Nephron (organoid): ENCODE measurements around the gene PTPRCAP.
"Not testable (repeated sequence)": the region's sequence is repeated elsewhere in the genome, so short reads cannot be mapped to it uniquely, and the experiment has no call there.

ENCODE experiments used
- H3K27ac Mint-ChIP-seq, 3 experiments: 2 replicates each; pipeline ENCODE4 v1.8.0; 2020; ENCODE audit warnings: mixed read lengths in 3 of 3, mild to moderate bottlenecking in 2 of 3, moderate library complexity in 1 of 3
- H3K27me3 Mint-ChIP-seq: 2 replicates; pipeline ENCODE4 v1.8.0; 2021; ENCODE audit warnings: low read depth, mild to moderate bottlenecking, moderate library complexity, mixed read lengths
- H3K36me3 Mint-ChIP-seq: 2 replicates; pipeline ENCODE4 v1.8.0; 2020; ENCODE audit warnings: low read depth, mixed read lengths
- H3K4me1 Mint-ChIP-seq: 2 replicates; pipeline ENCODE4 v1.8.0; 2020; ENCODE audit warnings: mixed read lengths
- H3K4me3 Mint-ChIP-seq, 3 experiments: 2 replicates each; pipeline ENCODE4 v1.8.0; 2020; ENCODE audit warnings: mild to moderate bottlenecking in 3 of 3, mixed read lengths in 3 of 3, moderate library complexity in 2 of 3
- H3K9me3 Mint-ChIP-seq: 2 replicates; pipeline ENCODE4 v1.8.0; 2020; ENCODE audit warnings: mixed read lengths
- CTCF ChIP-seq, 3 experiments: fragments of 200-600 bp; sonication (generic); IDR thresholded peaks; one replicate each; pipeline ENCODE4 v1.5.0; 2021; ENCODE audit warnings: antibody characterized with exemption in 3 of 3; ENCODE audit not compliant: unreplicated experiment in 3 of 3

PTPRCAP gene

GRCh38 chr11:67429722-67430121 is 7.8 kb downstream of the PTPRCAP start:
- H3K4me1 Mint-ChIP-seq = peaks cover 7% of the 10 kb centered on the region
- TF ChIP-seq CTCF (IDR thresholded peaks at IDR 0.05; ENCODE audit: unreplicated experiment in 3 of 3) = no peak
- no peak overlapping the region for H3K27ac Mint-ChIP-seq
- no peaks in the 10 kb centered on the region for H3K9me3 Mint-ChIP-seq
- peaks cover 11% of the 10 kb centered on the region for H3K36me3 Mint-ChIP-seq
- H3K27me3 Mint-ChIP-seq = no peaks in the 10 kb centered on the region
- H3K4me3 Mint-ChIP-seq = peak overlapping the region; percentile 90 to 96 (median 95)

GRCh38 chr11:67429038-67429668 is 8.3 kb downstream of the PTPRCAP start:
- peaks cover 7% of the 10 kb centered on the region for H3K4me1 Mint-ChIP-seq
- H3K27ac Mint-ChIP-seq = peak overlapping the region in 2 of 3 experiments; percentile 82 to 98
- no peak for TF ChIP-seq CTCF (IDR thresholded peaks at IDR 0.05; ENCODE audit: unreplicated experiment in 3 of 3)
- peaks cover 11% of the 10 kb centered on the region for H3K36me3 Mint-ChIP-seq
- no peaks in the 10 kb centered on the region for H3K27me3 Mint-ChIP-seq
- peak overlapping the region; percentile 90 to 96 (median 95) for H3K4me3 Mint-ChIP-seq
- H3K9me3 Mint-ChIP-seq = no peaks in the 10 kb centered on the region

- no peak for TF ChIP-seq CTCF (IDR thresholded peaks at IDR 0.05; ENCODE audit: unreplicated experiment in 3 of 3)
- H3K4me1 Mint-ChIP-seq = peaks cover 7% of the 10 kb centered on the region
- H3K27me3 Mint-ChIP-seq = no peaks in the 10 kb centered on the region
- no peaks in the 10 kb centered on the region for H3K9me3 Mint-ChIP-seq
- peaks cover 11% of the 10 kb centered on the region for H3K36me3 Mint-ChIP-seq
- peak within 1 kb of the TSS; percentile 92 to 98 (median 94) for H3K27ac Mint-ChIP-seq
- H3K4me3 Mint-ChIP-seq = peak within 1 kb of the TSS; percentile 90 to 96 (median 95)
These were observed 9.2 kb downstream of the PTPRCAP start, which contains the start of gene RPS6KB2 for GRCh38 chr11:67428052-67429001. Gene RPS6KB2, plus strand, starts transcription at chr11:67428494. Its CDS starts 52 bp downstream, at chr11:67428546.

GRCh38 chr11:67427364-67427859 is 10.1 kb downstream of the PTPRCAP start:
- H3K27me3 Mint-ChIP-seq, H3K4me1 Mint-ChIP-seq, H3K9me3 Mint-ChIP-seq, H3K36me3 Mint-ChIP-seq: not testable (repeated sequence)
- H3K4me3 Mint-ChIP-seq = peak overlapping the region; percentile 90 to 96 (median 95)
- peak overlapping the region; percentile 92 to 98 (median 94) for H3K27ac Mint-ChIP-seq

- no peak for TF ChIP-seq CTCF (IDR thresholded peaks at IDR 0.05; ENCODE audit: unreplicated experiment in 3 of 3)
- Mint-ChIP-seq H3K4me3 (no peak overlapping the region), H3K9me3 (no peaks in the 10 kb centered on the region)
These were observed 13.4 kb downstream of the PTPRCAP start for GRCh38 chr11:67423891-67424613.

GRCh38 chr11:67423466-67423865 is 14.0 kb downstream of the PTPRCAP start:
- Mint-ChIP-seq H3K27me3 (no peaks in the 10 kb centered on the region), H3K9me3 (no peaks in the 10 kb centered on the region), H3K4me1 (peaks cover 7% of the 10 kb centered on the region), H3K36me3 (no peaks in the 10 kb centered on the region), H3K27ac (no peak overlapping the region), H3K4me3 (no peak overlapping the region)
- no peak for TF ChIP-seq CTCF (IDR thresholded peaks at IDR 0.05; ENCODE audit: unreplicated experiment in 3 of 3)

More at GRCh38 chr11:67423891-67424613, 13.4 kb downstream of the PTPRCAP start:
- no peaks in the 10 kb centered on the region for H3K27me3 Mint-ChIP-seq
- peaks cover 7% of the 10 kb centered on the region for H3K4me1 Mint-ChIP-seq
- H3K27ac Mint-ChIP-seq = no peak overlapping the region
- H3K36me3 Mint-ChIP-seq = no peaks in the 10 kb centered on the region
